PC-3 (cell line): ENCODE measurements around the gene LYL1. TPM values are rescaled to one million over a fixed set of nuclear protein-coding genes. Genes with fewer than 3 reads are reported as not detected.
A peak's percentile ranks its signal among the peaks of the same experiment; 100 is the strongest.

Experiments
- ATAC-seq: fragments of 200-7000 bp; cut with Tn5 transposase; 2 replicates; pipeline ENCODE4 v1.9.1; 2020; ENCODE audit warnings: mild to moderate bottlenecking, moderate library complexity
- BruUV-seq: library from RNA; stranded (reverse); fragments of 400-500 nt; replicated peaks from 2 replicates; lab custom pipeline; 2021; lab: Mats Ljungman, UMichigan
- CTCF ChIA-PET: fragments of 300-600 bp; sonication (Branson Sonifier 250); formaldehyde crosslinking; loops from one replicate; lab custom pipeline; 2022; ENCODE audit warnings: antibody characterized with exemption; lab: Charles Lee
- POLR2A ChIA-PET: fragments of 300-600 bp; sonication (Branson Sonifier 250); formaldehyde crosslinking; loops from one replicate; lab custom pipeline; 2022; ENCODE audit warnings: antibody characterized with exemption; ENCODE audit not compliant: unreplicated experiment; lab: Charles Lee
- DNase-seq: peaks from one replicate; pipeline ENCODE4 v3.0.0-alpha.2; 2015
- H2AFZ ChIP-seq: fragments of 300-600 bp; sonication (generic); 2 replicates; pipeline ENCODE4 v1.6.0; 2016; ENCODE audit warnings: antibody characterized with exemption, low read length
- H3F3A ChIP-seq: fragments of 300-600 bp; sonication (generic); one replicate; pipeline ENCODE4 v1.6.0; 2017; ENCODE audit warnings: antibody characterized with exemption, low read length, control low read depth, mild to moderate bottlenecking; ENCODE audit not compliant: unreplicated experiment
- H3K27ac ChIP-seq: fragments of 300-600 bp; sonication (generic); 2 replicates; pipeline ENCODE4 v1.5.1; 2016; ENCODE audit warnings: mild to moderate bottlenecking, low read length
- H3K27me3 ChIP-seq: fragments of 300-600 bp; sonication (generic); 2 replicates; pipeline ENCODE4 v1.6.1; 2016; ENCODE audit warnings: low read length, mixed read lengths
- H3K36me3 ChIP-seq: fragments of 300-600 bp; sonication (generic); 2 replicates; pipeline ENCODE4 v1.6.1; 2016; ENCODE audit warnings: low read depth, mixed run types, low read length, mixed read lengths
- H3K4me1 ChIP-seq: fragments of 300-600 bp; sonication (generic); 2 replicates; pipeline ENCODE4 v1.5.1; 2016; ENCODE audit warnings: low read length; ENCODE audit not compliant: insufficient read depth
- H3K4me2 ChIP-seq: fragments of 300-600 bp; sonication (generic); 2 replicates; pipeline ENCODE4 v1.6.0; 2016; ENCODE audit warnings: low read length
- H3K4me3 ChIP-seq: fragments of 300-600 bp; sonication (generic); 2 replicates; pipeline ENCODE4 v1.5.1; 2016; ENCODE audit warnings: mild to moderate bottlenecking, low read length, mixed read lengths
- H3K79me2 ChIP-seq: fragments of 300-600 bp; sonication (generic); 2 replicates; pipeline ENCODE4 v1.6.1; 2017; ENCODE audit warnings: low read length, mixed read lengths
- H3K9ac ChIP-seq: fragments of 300-600 bp; sonication (generic); 2 replicates; pipeline ENCODE4 v1.6.0; 2016; ENCODE audit warnings: mild to moderate bottlenecking, low read length
- H3K9me2 ChIP-seq: fragments of 300-600 bp; sonication (generic); replicated peaks from 2 replicates; pipeline ENCODE4 v1.6.1; 2016; ENCODE audit warnings: mixed run types, low read length, mixed read lengths
- H3K9me3 ChIP-seq: fragments of 300-600 bp; sonication (generic); 2 replicates; pipeline ENCODE4 v1.6.1; 2016; ENCODE audit warnings: low read length, mixed read lengths
- H4K20me1 ChIP-seq: fragments of 300-600 bp; sonication (generic); 2 replicates; pipeline ENCODE4 v1.6.1; 2016; ENCODE audit warnings: low read length, mixed read lengths
- EZH2 ChIP-seq: fragments of 300-600 bp; sonication (generic); IDR thresholded peaks from one replicate; pipeline ENCODE4 v1.6.1; 2017; ENCODE audit warnings: antibody characterized with exemption, mild to moderate bottlenecking, low read length; ENCODE audit not compliant: unreplicated experiment
- EZH2phosphoT487 ChIP-seq: fragments of 300-600 bp; sonication (generic); IDR thresholded peaks from 2 replicates; pipeline ENCODE4 v1.6.1; 2018; ENCODE audit warnings: mild to moderate bottlenecking, antibody characterized with exemption, low read length, borderline replicate concordance
- intact Hi-C: fragments of 100-400 bp; cut with micrococcal nuclease; formaldehyde crosslinking; loops from 2 replicates; pipeline ENCODE4 v1.9.0; 2023
- total RNA-seq: library from RNA; depleted of rRNA; stranded (reverse); fragments of >200 nt; gene quantifications from 2 replicates; pipeline ENCODE4 v1.2.3, GENCODE V29; 2014
- TF ChIP-seq, protein P1 (sequence below): fragments of 300-600 bp; sonication (generic); conservative IDR thresholded peaks from 2 replicates; pipeline ENCODE4 v1.5.1; 2017; ENCODE audit warnings: antibody characterized with exemption, low read depth, mild to moderate bottlenecking, low read length

The LYL1 gene
- total RNA-seq, 1 experiment from 2014 or later = 3.3 TPM

DNA sequence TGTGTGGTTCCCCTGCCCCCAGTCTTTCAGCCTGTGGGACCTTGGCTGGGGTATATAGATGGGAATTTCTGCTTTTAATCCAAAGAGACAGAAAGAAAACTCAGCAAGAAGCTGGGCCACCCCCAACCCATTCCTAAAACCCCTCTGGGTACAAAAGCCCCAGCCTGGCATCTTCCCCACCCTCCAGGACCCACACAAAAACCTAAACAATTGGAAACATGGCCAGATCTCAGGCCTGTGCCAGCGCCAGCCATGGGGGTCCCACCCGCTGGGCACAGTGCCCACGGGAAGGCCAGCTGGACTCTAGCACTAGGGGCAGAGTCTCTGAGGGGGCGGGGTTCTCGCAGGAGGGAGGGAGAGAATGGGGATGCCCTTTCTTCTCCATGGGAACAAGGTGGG lies 8.6 kb downstream of the LYL1 start:
- Histone ChIP-seq H3K27me3 (no peaks in the 10 kb centered on the region), H3K4me3 (no peak overlapping the region), H3K9me3 (no peaks in the 10 kb centered on the region), H3K9me2 (no peaks in the 10 kb centered on the region), H3K4me1 (peaks cover 11% of the 10 kb centered on the region; the same call in 1 of the 2 replicates), H3K36me3 (no peaks in the 10 kb centered on the region), H3K4me2 (0 out of 2 replicates have a peak overlapping the region, but pooled peaks have one; percentile 0), H3K9ac (no peak overlapping the region), H3K27ac (no peak overlapping the region), H2AFZ (no peak overlapping the region), H3F3A (no peaks in the 10 kb centered on the region), H3K79me2 (no peaks in the 10 kb centered on the region), H4K20me1 (no peaks in the 10 kb centered on the region)
- ChIA-PET POLR2A (interaction anchor here (1.0 kb wide), 1 partner anchor 12 kb away, joined by 3 read pairs; no protein-coding TSS in a partner anchor), CTCF (interaction anchor here (0.8 to 2.5 kb wide), 5 partner anchors 11 to 129 kb away, joined by 3 to 53 read pairs (median 7); no protein-coding TSS in a partner anchor)
- DNase-seq (no peak), ATAC-seq (no peak)
- BruUV-seq = no TSS peak
- intact Hi-C loops = loop anchor here (1.0 kb wide), 2 partner anchors 111 to 116 kb away; no protein-coding TSS in a partner anchor
- TF ChIP-seq EZH2 = no peak
- TF ChIP-seq, protein P1, sequence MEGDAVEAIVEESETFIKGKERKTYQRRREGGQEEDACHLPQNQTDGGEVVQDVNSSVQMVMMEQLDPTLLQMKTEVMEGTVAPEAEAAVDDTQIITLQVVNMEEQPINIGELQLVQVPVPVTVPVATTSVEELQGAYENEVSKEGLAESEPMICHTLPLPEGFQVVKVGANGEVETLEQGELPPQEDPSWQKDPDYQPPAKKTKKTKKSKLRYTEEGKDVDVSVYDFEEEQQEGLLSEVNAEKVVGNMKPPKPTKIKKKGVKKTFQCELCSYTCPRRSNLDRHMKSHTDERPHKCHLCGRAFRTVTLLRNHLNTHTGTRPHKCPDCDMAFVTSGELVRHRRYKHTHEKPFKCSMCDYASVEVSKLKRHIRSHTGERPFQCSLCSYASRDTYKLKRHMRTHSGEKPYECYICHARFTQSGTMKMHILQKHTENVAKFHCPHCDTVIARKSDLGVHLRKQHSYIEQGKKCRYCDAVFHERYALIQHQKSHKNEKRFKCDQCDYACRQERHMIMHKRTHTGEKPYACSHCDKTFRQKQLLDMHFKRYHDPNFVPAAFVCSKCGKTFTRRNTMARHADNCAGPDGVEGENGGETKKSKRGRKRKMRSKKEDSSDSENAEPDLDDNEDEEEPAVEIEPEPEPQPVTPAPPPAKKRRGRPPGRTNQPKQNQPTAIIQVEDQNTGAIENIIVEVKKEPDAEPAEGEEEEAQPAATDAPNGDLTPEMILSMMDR = peak; percentile 24; the same call in 1 of the 2 replicates

DNA sequence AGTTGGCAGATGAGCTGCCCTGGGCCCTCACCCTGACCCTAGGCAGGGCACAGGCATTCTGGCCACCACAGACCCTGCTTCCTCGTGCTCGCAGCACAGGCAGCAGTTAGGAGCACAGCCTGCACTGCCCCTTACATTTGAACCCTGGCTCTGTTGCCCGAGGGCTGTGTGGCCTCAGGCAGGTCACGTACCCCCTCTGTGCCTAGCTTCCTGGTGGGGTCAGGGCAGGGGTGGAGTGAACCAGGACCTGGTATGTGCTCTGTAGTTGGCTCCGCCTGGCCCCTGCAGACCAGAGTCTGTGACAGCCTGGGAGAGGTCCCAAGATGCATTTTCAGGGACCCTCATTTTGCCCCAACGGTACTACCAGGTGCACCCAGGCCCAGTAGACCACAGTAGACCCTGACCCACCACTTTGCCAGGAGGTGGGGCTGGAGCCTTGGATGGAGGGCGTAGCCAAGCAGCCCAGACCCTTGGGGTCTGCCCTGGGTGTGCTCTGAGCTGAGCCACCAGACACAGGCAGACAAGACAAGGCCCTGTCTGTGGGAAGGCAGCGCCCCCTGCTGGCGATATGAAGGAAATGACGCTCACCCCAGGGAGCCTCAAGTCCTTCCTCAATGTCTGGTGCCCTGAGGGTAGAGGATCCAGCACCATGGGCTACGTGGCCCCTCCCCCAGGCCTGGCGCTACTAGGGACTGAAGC lies 9.1 kb downstream of the LYL1 start:
- POLR2A ChIA-PET = interaction anchor here (0.5 to 1.0 kb wide), 3 partner anchors 12 to 211 kb away, joined by 3 read pairs; no protein-coding TSS in a partner anchor
- intact Hi-C loops = loop anchor here (1.0 to 2.0 kb wide), 3 partner anchors 15 to 115 kb away; no protein-coding TSS in a partner anchor
- no peak overlapping the region for H3K27ac ChIP-seq

More for the DNA sequence above, 9.1 kb downstream of the LYL1 start:
- Histone ChIP-seq H3K4me2 (0 out of 2 replicates have a peak overlapping the region, but pooled peaks have one; percentile 0), H3K4me1 (peaks cover 11% of the 10 kb centered on the region; the same call in 1 of the 2 replicates), H3K79me2 (no peaks in the 10 kb centered on the region), H3K9me3 (no peaks in the 10 kb centered on the region), H3K4me3 (no peak overlapping the region), H4K20me1 (no peaks in the 10 kb centered on the region), H3K9me2 (no peaks in the 10 kb centered on the region), H3F3A (no peaks in the 10 kb centered on the region), H2AFZ (no peak overlapping the region), H3K36me3 (no peaks in the 10 kb centered on the region), H3K27me3 (no peaks in the 10 kb centered on the region), H3K9ac (no peak overlapping the region)
- DNase-seq (peak; percentile 95), ATAC-seq (peak; percentile 74)
- CTCF ChIA-PET = interaction anchor here (0.8 to 2.5 kb wide), 5 partner anchors 11 to 128 kb away, joined by 3 to 53 read pairs (median 7); no protein-coding TSS in a partner anchor
- BruUV-seq = no TSS peak
- TF ChIP-seq, protein P1 = peak; percentile 100
- TF ChIP-seq EZH2 (no peak), EZH2phosphoT487 (no peak)
